Panc1 (cell line): ENCODE results near the gene OR6Y1. TPM values are rescaled to one million over a fixed set of nuclear protein-coding genes. Genes with fewer than 3 reads are reported as not detected.

ENCODE experiments used
- ATAC-seq: fragments of 200-7000 bp; cut with Tn5 transposase; 2 replicates; pipeline ENCODE4 v1.9.1; 2020; ENCODE audit warnings: mild to moderate bottlenecking, moderate library complexity
- BruUV-seq: library from RNA; stranded (reverse); fragments of 400-500 nt; replicated peaks from 2 replicates; lab custom pipeline; 2021; lab: Mats Ljungman, UMichigan
- CTCF ChIA-PET: fragments of 300-600 bp; sonication (Branson Sonifier 250); formaldehyde crosslinking; loops from one replicate; lab custom pipeline; 2022; ENCODE audit warnings: antibody characterized with exemption; lab: Charles Lee
- POLR2A ChIA-PET: fragments of 300-600 bp; sonication (Branson Sonifier 250); formaldehyde crosslinking; loops from one replicate; lab custom pipeline; 2022; ENCODE audit warnings: antibody characterized with exemption; lab: Charles Lee
- DNase-seq: peaks from one replicate; pipeline ENCODE4 v3.0.0-alpha.2; 2010; ENCODE audit warnings: low read depth, low spot score
- H3K27ac ChIP-seq: 2 replicates; pipeline ENCODE4 v1.5.1; 2011; ENCODE audit warnings: mild to moderate bottlenecking, low read length, inconsistent platforms
- H3K27me3 ChIP-seq: fragments of 200-500 bp; sonication (Bioruptor generic); 2 replicates; pipeline ENCODE4 v1.6.0; 2014; ENCODE audit warnings: low read length, inconsistent platforms; ENCODE audit not compliant: control insufficient read depth, insufficient read depth
- H3K36me3 ChIP-seq: fragments of 200-500 bp; sonication (Bioruptor generic); 2 replicates; pipeline ENCODE4 v1.5.1; 2014; ENCODE audit warnings: inconsistent platforms, mild to moderate bottlenecking, low read length, moderate library complexity; ENCODE audit not compliant: control insufficient read depth, insufficient read depth
- H3K4me1 ChIP-seq: 2 replicates; pipeline ENCODE4 v1.5.1; 2011; ENCODE audit warnings: inconsistent platforms, mild to moderate bottlenecking, low read length, moderate library complexity; ENCODE audit not compliant: control insufficient read depth, insufficient read depth
- H3K4me3 ChIP-seq, 2 experiments: 2 replicates each; pipeline ENCODE4 v1.5.1; 2011 to 2012; ENCODE audit warnings: low read depth in 2 of 2, low read length in 2 of 2, mild to moderate bottlenecking in 2 of 2, inconsistent platforms in 1 of 2, moderate library complexity in 1 of 2
- H3K9me3 ChIP-seq: fragments of 200-500 bp; sonication (Bioruptor generic); 2 replicates; pipeline ENCODE4 v1.5.1; 2014; ENCODE audit warnings: low read depth, mild to moderate bottlenecking, inconsistent platforms, low read length, moderate library complexity; ENCODE audit not compliant: control insufficient read depth, insufficient read depth
- CTCF ChIP-seq: fragments of 450-650 bp; IDR thresholded peaks from 2 replicates; pipeline ENCODE4 v1.5.1; 2017; ENCODE audit warnings: mild to moderate bottlenecking
- POLR2AphosphoS5 ChIP-seq: IDR thresholded peaks from 2 replicates; pipeline ENCODE4 v1.6.1; 2012; ENCODE audit warnings: mild to moderate bottlenecking, low read depth, low read length, moderate library complexity
- REST ChIP-seq, 2 experiments: IDR thresholded peaks; 2 replicates each; pipeline ENCODE4 v1.6.1; 2011 to 2012; ENCODE audit warnings: low read depth in 2 of 2, control low read depth in 1 of 2, low read length in 1 of 2, mild to moderate bottlenecking in 1 of 2, moderate library complexity in 1 of 2; ENCODE audit not compliant: insufficient read depth in 1 of 2
- SIN3A ChIP-seq: IDR thresholded peaks from 2 replicates; pipeline ENCODE4 v1.6.1; 2012; ENCODE audit warnings: low read depth, mild to moderate bottlenecking, low read length, moderate library complexity, borderline replicate concordance; ENCODE audit not compliant: insufficient read depth
- TCF7L2 ChIP-seq: IDR thresholded peaks from 2 replicates; pipeline ENCODE4 v1.6.1; 2011; ENCODE audit warnings: mild to moderate bottlenecking, low read depth, low read length, inconsistent platforms
- in situ Hi-C: cut with HindIII; loops from 2 replicates; pipeline ENCODE4 v1.10.0; 2016; ENCODE audit warnings: low sequenced_read_pairs, low pct_unique_long_range_greater_than_20kb
- intact Hi-C: fragments of 100-400 bp; cut with micrococcal nuclease; formaldehyde crosslinking; loops from one replicate; pipeline ENCODE4 v1.10.0; 2022; ENCODE audit not compliant: unreplicated experiment
- total RNA-seq: library from RNA; stranded (reverse); gene quantifications from one replicate; pipeline ENCODE4 v1.2.1, GENCODE V29; 2021; ENCODE audit not compliant: unreplicated experiment

The OR6Y1 gene
- total RNA-seq, 1 experiment from 2014 or later: not detected

DNA sequence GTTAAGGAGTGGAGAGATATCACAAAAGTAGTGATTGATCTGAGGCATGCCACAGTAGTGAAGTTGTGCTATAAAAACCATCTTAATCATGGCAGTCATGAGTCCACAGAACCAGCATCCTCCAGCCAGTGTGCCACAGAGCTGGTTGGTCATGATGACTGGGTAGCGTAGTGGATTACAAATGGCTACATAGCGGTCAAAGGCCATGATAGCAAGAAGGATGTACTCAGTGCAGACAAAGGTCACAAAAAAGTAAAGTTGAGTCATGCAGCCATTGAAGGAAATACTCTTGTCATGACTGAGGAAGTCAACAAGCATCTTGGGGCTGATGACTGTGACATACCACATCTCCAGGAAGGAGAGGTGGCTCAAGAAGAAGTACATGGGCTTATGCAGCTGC lies 6.7 kb downstream of the OR6Y1 start:
- intact Hi-C loops: no loop called here
- POLR2A ChIA-PET: no interaction called here
- BruUV-seq: no TSS peak
- DNase-seq: no peak
- no peaks in the 10 kb centered on the region for H3K27me3 ChIP-seq
- ATAC-seq: no peak
- TF ChIP-seq REST (IDR thresholded peaks at IDR 0.05; ENCODE audit: insufficient read depth in 1 of 2, low read depth in 2 of 2, low read length in 1 of 2) (no peak), CTCF (no peak), TCF7L2 (no peak), POLR2AphosphoS5 (no peak), SIN3A (no peak)
- CTCF ChIA-PET: no interaction called here
- H3K4me3 ChIP-seq: no peak overlapping the region
- H3K9me3 ChIP-seq: no peaks in the 10 kb centered on the region; the same call in 1 of the 2 replicates
- in situ Hi-C loops: no loop called here
- no peaks in the 10 kb centered on the region for H3K4me1 ChIP-seq
- no peak overlapping the region for H3K27ac ChIP-seq
- no peaks in the 10 kb centered on the region for H3K36me3 ChIP-seq

- CTCF ChIA-PET: no interaction called here
- no peaks in the 10 kb centered on the region for H3K36me3 ChIP-seq
- no TSS peak for BruUV-seq
- H3K4me3 ChIP-seq: no peak overlapping the region; a peak in 1 of 4 replicates
- TF ChIP-seq POLR2AphosphoS5 (no peak), REST (IDR thresholded peaks at IDR 0.05; ENCODE audit: insufficient read depth in 1 of 2, low read depth in 2 of 2, low read length in 1 of 2) (no peak), SIN3A (no peak), CTCF (no peak)
- intact Hi-C loops (no loop called here), in situ Hi-C loops (no loop called here)
- POLR2A ChIA-PET: no interaction called here
- no peak overlapping the region for H3K27ac ChIP-seq
- no peaks in the 10 kb centered on the region for H3K4me1 ChIP-seq
- no peak for ATAC-seq
- DNase-seq: no peak
- no peaks in the 10 kb centered on the region for H3K9me3 ChIP-seq
- no peaks in the 10 kb centered on the region for H3K27me3 ChIP-seq
Observed at GRCh38 chr1:158537609-158538008, 16.6 kb downstream of the OR6Y1 start.
